ENCODE measurements around the gene SUMO3.

- TF ChIP-seq EZH2phosphoT487 (IDR thresholded peaks at IDR 0.05; ENCODE audit: insufficient read depth, low read depth) (no peak), EZH2 (IDR thresholded peaks at IDR 0.05; ENCODE audit: insufficient read depth, poor library complexity, severe bottlenecking) (no peak)
Observed at GRCh38 chr21:44812640-44813039, 5.2 kb downstream of the SUMO3 start.
